ENCODE data around the gene MAP3K8. TPM values are rescaled to one million over a fixed set of nuclear protein-coding genes. Genes with fewer than 3 reads are reported as not detected.

MAP3K8 gene
- total and polyA plus RNA-seq, 2 experiments from 2014 or later, result 3.7 to 4.8 TPM

DNA sequence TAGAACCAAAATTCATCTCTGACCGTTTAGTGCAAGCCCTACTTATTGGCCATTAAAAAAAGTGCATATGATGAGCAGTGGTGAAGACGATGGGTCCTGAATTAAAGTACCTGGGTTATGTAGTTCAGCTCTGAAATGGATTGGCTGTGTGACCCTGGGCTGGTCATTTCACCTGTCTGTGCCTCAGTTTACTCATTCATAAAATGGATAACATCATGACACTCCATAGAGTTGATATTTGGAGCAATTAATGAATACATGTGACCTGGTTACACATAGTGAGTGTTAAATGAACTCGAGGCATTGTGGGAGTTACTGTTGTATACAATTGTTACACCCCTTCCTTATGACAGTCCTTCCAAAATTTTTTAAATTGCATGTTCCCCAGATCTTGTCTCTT lies 9.1 kb downstream of the MAP3K8 start:
- in situ Hi-C loops (cut with MboI), result no loop called here
- peaks cover 44% of the 10 kb centered on the region for H3K79me2 ChIP-seq (ENCODE audit: insufficient read depth)
- H3K4me1 ChIP-seq (ENCODE audit: insufficient read depth), result peaks cover 41% of the 10 kb centered on the region

GRCh38 chr10:30445711-30446110 lies 11.7 kb downstream of the MAP3K8 start:
- Histone ChIP-seq H3K4me2 (ENCODE audit: unreplicated experiment) (peak overlapping the region; percentile 23), H3K27ac (peak overlapping the region; percentile 87), H4K20me1 (ENCODE audit: insufficient read depth) (no peaks in the 10 kb centered on the region), H3K9me2 (ENCODE audit: insufficient read depth) (no peaks in the 10 kb centered on the region), H3K9me3 (ENCODE audit: low read depth) (no peaks in the 10 kb centered on the region), H3K36me3 (ENCODE audit: low read depth) (peaks cover 19% of the 10 kb centered on the region; the same call in 1 of the 2 replicates), H2AFZ (no peak overlapping the region), H3K27me3 (replicated peaks; ENCODE audit: insufficient read depth) (no peaks in the 10 kb centered on the region), H3K4me3 (no peak overlapping the region), H3K79me2 (ENCODE audit: insufficient read depth) (peaks cover 21% of the 10 kb centered on the region), H3F3A (ENCODE audit: insufficient read depth) (peaks cover 31% of the 10 kb centered on the region), H3K9ac (peak overlapping the region; percentile 43), H3K4me1 (ENCODE audit: insufficient read depth) (peaks cover 31% of the 10 kb centered on the region)
- in situ Hi-C loops (cut with MboI), result no loop called here
- peak; percentile 95 for DNase-seq
- TF ChIP-seq EZH2phosphoT487 (IDR thresholded peaks at IDR 0.05; ENCODE audit: insufficient read depth, low read depth) (no peak), EZH2 (IDR thresholded peaks at IDR 0.05; ENCODE audit: insufficient read depth, poor library complexity, severe bottlenecking) (no peak)
- 0% methylated on average over 2 of the region's 2 CpGs for WGBS, 2 experiments (ENCODE audit: low coverage in 1 of 2, low lambda C conversion rate in 2 of 2, missing lambda C conversion rate in 2 of 2)

More for the DNA sequence above, 9.1 kb downstream of the MAP3K8 start:
- WGBS, 2 experiments (ENCODE audit: low coverage in 1 of 2, low lambda C conversion rate in 2 of 2, missing lambda C conversion rate in 2 of 2), result 97 to 98% methylated on average over 3 of the region's 3 CpGs
- Histone ChIP-seq H3K9ac (no peak overlapping the region), H3K4me2 (ENCODE audit: unreplicated experiment) (no peak overlapping the region), H4K20me1 (ENCODE audit: insufficient read depth) (no peaks in the 10 kb centered on the region), H2AFZ (no peak overlapping the region), H3K9me2 (ENCODE audit: insufficient read depth) (no peaks in the 10 kb centered on the region), H3F3A (ENCODE audit: insufficient read depth) (peaks cover 42% of the 10 kb centered on the region), H3K27me3 (replicated peaks; ENCODE audit: insufficient read depth) (no peaks in the 10 kb centered on the region), H3K27ac (no peak overlapping the region), H3K9me3 (ENCODE audit: low read depth) (no peaks in the 10 kb centered on the region), H3K36me3 (ENCODE audit: low read depth) (peaks cover 19% of the 10 kb centered on the region; the same call in 1 of the 2 replicates), H3K4me3 (no peak overlapping the region)
- DNase-seq, result no peak
- TF ChIP-seq EZH2 (IDR thresholded peaks at IDR 0.05; ENCODE audit: insufficient read depth, poor library complexity, severe bottlenecking) (no peak), EZH2phosphoT487 (IDR thresholded peaks at IDR 0.05; ENCODE audit: insufficient read depth, low read depth) (no peak)

GRCh38 chr10:30447125-30447799 lies 13.3 kb downstream of the MAP3K8 start:
- H3K27ac ChIP-seq, result peak overlapping the region; percentile 87
- no peak overlapping the region for H3K4me3 ChIP-seq
- no peak for TF ChIP-seq EZH2phosphoT487 (IDR thresholded peaks at IDR 0.05; ENCODE audit: insufficient read depth, low read depth)
- no peak for TF ChIP-seq EZH2 (IDR thresholded peaks at IDR 0.05; ENCODE audit: insufficient read depth, poor library complexity, severe bottlenecking)
- H3K27me3 ChIP-seq (replicated peaks; ENCODE audit: insufficient read depth), result no peaks in the 10 kb centered on the region
- H3K9me2 ChIP-seq (ENCODE audit: insufficient read depth), result no peaks in the 10 kb centered on the region
- in situ Hi-C loops (cut with MboI), result no loop called here
- DNase-seq, result peak; percentile 93
- 27 to 28% methylated on average over 10 of the region's 10 CpGs for WGBS, 2 experiments (ENCODE audit: low coverage in 1 of 2, low lambda C conversion rate in 2 of 2, missing lambda C conversion rate in 2 of 2)
- no peaks in the 10 kb centered on the region for H4K20me1 ChIP-seq (ENCODE audit: insufficient read depth)
- peaks cover 31% of the 10 kb centered on the region for H3K4me1 ChIP-seq (ENCODE audit: insufficient read depth)
- H3K9me3 ChIP-seq (ENCODE audit: low read depth), result no peaks in the 10 kb centered on the region
- H3F3A ChIP-seq (ENCODE audit: insufficient read depth), result peaks cover 31% of the 10 kb centered on the region
- H2AFZ ChIP-seq, result no peak overlapping the region
- H3K79me2 ChIP-seq (ENCODE audit: insufficient read depth), result peaks cover 7% of the 10 kb centered on the region; the same call in 1 of the 2 replicates
- no peak overlapping the region for H3K9ac ChIP-seq
- H3K4me2 ChIP-seq (ENCODE audit: unreplicated experiment), result peak overlapping the region; percentile 16
- peaks cover 27% of the 10 kb centered on the region for H3K36me3 ChIP-seq (ENCODE audit: low read depth)

GRCh38 chr10:30448092-30448491 lies 14.1 kb downstream of the MAP3K8 start:
- Histone ChIP-seq H3F3A (ENCODE audit: insufficient read depth) (peaks cover 28% of the 10 kb centered on the region), H3K79me2 (ENCODE audit: insufficient read depth) (no peaks in the 10 kb centered on the region), H4K20me1 (ENCODE audit: insufficient read depth) (no peaks in the 10 kb centered on the region), H2AFZ (no peak overlapping the region), H3K9me3 (ENCODE audit: low read depth) (no peaks in the 10 kb centered on the region), H3K27ac (no peak overlapping the region), H3K9ac (no peak overlapping the region), H3K4me2 (ENCODE audit: unreplicated experiment) (no peak overlapping the region), H3K36me3 (ENCODE audit: low read depth) (peaks cover 29% of the 10 kb centered on the region), H3K9me2 (ENCODE audit: insufficient read depth) (no peaks in the 10 kb centered on the region), H3K4me1 (ENCODE audit: insufficient read depth) (peaks cover 31% of the 10 kb centered on the region), H3K27me3 (replicated peaks; ENCODE audit: insufficient read depth) (no peaks in the 10 kb centered on the region), H3K4me3 (no peak overlapping the region)
- in situ Hi-C loops (cut with MboI), result no loop called here
- DNase-seq, result no peak
- TF ChIP-seq EZH2 (IDR thresholded peaks at IDR 0.05; ENCODE audit: insufficient read depth, poor library complexity, severe bottlenecking) (no peak), EZH2phosphoT487 (IDR thresholded peaks at IDR 0.05; ENCODE audit: insufficient read depth, low read depth) (no peak)
- 96 to 100% methylated on average over 1 of the region's 1 CpG for WGBS, 2 experiments (ENCODE audit: low coverage in 1 of 2, low lambda C conversion rate in 2 of 2, missing lambda C conversion rate in 2 of 2)
